ENCODE measurements around the gene PRKG1. TPM values are rescaled to one million over a fixed set of nuclear protein-coding genes. Genes with fewer than 3 reads are reported as not detected.

Gene PRKG1
- total and polyA plus RNA-seq, 4 donors = 0.46 to 5.1 (median 1.5) TPM

GRCh38 chr10:52007091-52007490, 932.8 kb downstream of the PRKG1 start:
- H3K9me3 ChIP-seq (ENCODE audit: control insufficient read depth in 4 of 4, low read length in 3 of 4) = peaks cover 0 to 8% (median 0%) of the 10 kb centered on the region in 4 donors
- H3K4me3 ChIP-seq (ENCODE audit: low read depth in 1 of 3, low read length in 3 of 3) = no peak overlapping the region
- H3K36me3 ChIP-seq (ENCODE audit: control insufficient read depth in 4 of 4, insufficient read depth in 3 of 4, low read depth in 1 of 4, low read length in 3 of 4) = no peaks in the 10 kb centered on the region
- no peaks in the 10 kb centered on the region for H3K4me1 ChIP-seq (ENCODE audit: control insufficient read depth in 4 of 4, insufficient read depth in 4 of 4, low read length in 3 of 4)
- no peak for TF ChIP-seq HNF4G (IDR thresholded peaks at IDR 0.05)
- no peak for TF ChIP-seq TAF1 (conservative IDR thresholded peaks at IDR 0.05)
- TF ChIP-seq REST (IDR thresholded peaks at IDR 0.05) = no peak
- no peak for TF ChIP-seq NR2F2 (IDR thresholded peaks at IDR 0.05)
- no peak for TF ChIP-seq YY1 (IDR thresholded peaks at IDR 0.05)
- TF ChIP-seq JUND (IDR thresholded peaks at IDR 0.05) = no peak
- whole genome bisulfite sequencing = 74% methylated on average over 2 of the region's 2 CpGs
- H3K27me3 ChIP-seq (ENCODE audit: control insufficient read depth in 4 of 4, insufficient read depth in 4 of 4, low read length in 3 of 4) = no peaks in the 10 kb centered on the region
- no peak overlapping the region for H3K27ac ChIP-seq (ENCODE audit: low read depth in 1 of 2, low read length in 2 of 2)
- H3K9ac ChIP-seq (ENCODE audit: low read depth in 1 of 2, low read length in 2 of 2) = no peak overlapping the region
- DNase-seq (ENCODE audit: low spot score) = no peak

GRCh38 chr10:52011118-52011517, 936.8 kb downstream of the PRKG1 start:
- Histone ChIP-seq H3K9me3 (ENCODE audit: control insufficient read depth in 4 of 4, low read length in 3 of 4) (peaks cover 0 to 8% (median under 1%) of the 10 kb centered on the region in 4 donors), H3K36me3 (ENCODE audit: control insufficient read depth in 4 of 4, insufficient read depth in 3 of 4, low read depth in 1 of 4, low read length in 3 of 4) (no peaks in the 10 kb centered on the region), H3K27me3 (ENCODE audit: control insufficient read depth in 4 of 4, insufficient read depth in 4 of 4, low read length in 3 of 4) (no peaks in the 10 kb centered on the region), H3K4me3 (ENCODE audit: low read depth in 1 of 3, low read length in 3 of 3) (no peak overlapping the region), H3K27ac (ENCODE audit: low read depth in 1 of 2, low read length in 2 of 2) (no peak overlapping the region), H3K4me1 (ENCODE audit: control insufficient read depth in 4 of 4, insufficient read depth in 4 of 4, low read length in 3 of 4) (no peaks in the 10 kb centered on the region), H3K9ac (ENCODE audit: low read depth in 1 of 2, low read length in 2 of 2) (no peak overlapping the region)
- TF ChIP-seq RXRA (IDR thresholded peaks at IDR 0.05) (no peak), CTCF (IDR thresholded peaks at IDR 0.05; ENCODE audit: low read depth, low read length, missing input control) (no peak), YY1 (IDR thresholded peaks at IDR 0.05) (no peak), EGR1 (IDR thresholded peaks at IDR 0.05; ENCODE audit: low read depth in 2 of 2) (no peak), ATF3 (IDR thresholded peaks at IDR 0.05) (no peak), NR2F2 (IDR thresholded peaks at IDR 0.05) (no peak), RAD21 (IDR thresholded peaks at IDR 0.05) (no peak), MAX (IDR thresholded peaks at IDR 0.05) (no peak)
- DNase-seq (ENCODE audit: low spot score) = no peak
- 95% methylated on average over 1 of the region's 1 CpG for WGBS

- Histone ChIP-seq H3K4me3 (ENCODE audit: low read depth in 1 of 3, low read length in 3 of 3) (no peak overlapping the region), H3K9ac (ENCODE audit: low read depth in 1 of 2, low read length in 2 of 2) (no peak overlapping the region), H3K36me3 (ENCODE audit: control insufficient read depth in 4 of 4, insufficient read depth in 3 of 4, low read depth in 1 of 4, low read length in 3 of 4) (no peaks in the 10 kb centered on the region), H3K27me3 (ENCODE audit: control insufficient read depth in 4 of 4, insufficient read depth in 4 of 4, low read length in 3 of 4) (no peaks in the 10 kb centered on the region), H3K9me3 (ENCODE audit: control insufficient read depth in 4 of 4, low read length in 3 of 4) (peaks cover 0 to 2% (median 0%) of the 10 kb centered on the region in 4 donors), H3K27ac (ENCODE audit: low read depth in 1 of 2, low read length in 2 of 2) (no peak overlapping the region), H3K4me1 (ENCODE audit: control insufficient read depth in 4 of 4, insufficient read depth in 4 of 4, low read length in 3 of 4) (no peaks in the 10 kb centered on the region)
- TF ChIP-seq REST (IDR thresholded peaks at IDR 0.05) = no peak
- no peak for TF ChIP-seq RAD21 (IDR thresholded peaks at IDR 0.05)
- TF ChIP-seq FOXA1 (IDR thresholded peaks at IDR 0.05) = no peak
- no peak for TF ChIP-seq SP1 (IDR thresholded peaks at IDR 0.05)
- TF ChIP-seq JUND (IDR thresholded peaks at IDR 0.05) = no peak
- WGBS = 53% methylated on average over 3 of the region's 3 CpGs
- no peak for DNase-seq (ENCODE audit: low spot score)
Measured at GRCh38 chr10:52019077-52019555, 944.8 kb downstream of the PRKG1 start.
